Mucosa of descending colon (tissue), 3 donors: Measurements from ENCODE around the gene SLC12A5. TPM values are rescaled to one million over a fixed set of nuclear protein-coding genes. Genes with fewer than 3 reads are reported as not detected.

Experiments
- ATAC-seq: fragments of 200-7000 bp; cut with Tn5 transposase; one replicate; pipeline ENCODE4 v1.9.1; 2020; ENCODE audit warnings: mild to moderate bottlenecking, moderate library complexity
- DNase-seq, 3 donors: peaks; one replicate each; pipeline ENCODE4 v3.0.0-alpha.2; 2020
- H3K36me3 ChIP-seq: fragments of 200-600 bp; one replicate; pipeline ENCODE4 v1.8.0; 2021; ENCODE audit warnings: low read depth, mild to moderate bottlenecking
- H3K4me1 ChIP-seq: fragments of 200-600 bp; one replicate; pipeline ENCODE4 v1.8.0; 2021; ENCODE audit warnings: low read depth, mild to moderate bottlenecking
- H3K4me3 ChIP-seq: fragments of 200-600 bp; one replicate; pipeline ENCODE4 v1.8.0; 2021; ENCODE audit warnings: mild to moderate bottlenecking
- H3K9me3 ChIP-seq: fragments of 200-600 bp; one replicate; pipeline ENCODE4 v1.8.0; 2021; ENCODE audit warnings: mild to moderate bottlenecking
- CTCF ChIP-seq: fragments of 200-600 bp; IDR thresholded peaks from one replicate; pipeline ENCODE4 v1.8.0; 2022; ENCODE audit warnings: antibody characterized with exemption, mild to moderate bottlenecking
- intact Hi-C, 2 donors: fragments of 100-400 bp; cut with DNase I in 1 of 2; cut with micrococcal nuclease in 1 of 2; formaldehyde crosslinking; loops; one replicate each; pipeline versions ENCODE4 v1.11.0 to v1.11.1; 2022; cut with DNase I, micrococcal nuclease
- total RNA-seq, 3 donors: library from RNA; stranded (reverse); fragmentation: NEBNext Ultra II Directional in 2 of 3; extraction: Animal tissue kit (Norgen Biotek cat#: 25700) in 2 of 3; gene quantifications; one replicate each; pipeline versions ENCODE4 v1.2.1 to v1.2.4, GENCODE V29; 2021 to 2023
- donor health status: DM: no; HTN: no; CAD: no; lungs with moderate emphysema.
- donor health status: DM: no; HTN: no; CAD: no.
- donor health status: DM: no; HTN: yes; CAD: no.

SLC12A5 gene
- total RNA-seq, 3 donors from 2014 or later, result 2.5 TPM; not detected in 2

DNA sequence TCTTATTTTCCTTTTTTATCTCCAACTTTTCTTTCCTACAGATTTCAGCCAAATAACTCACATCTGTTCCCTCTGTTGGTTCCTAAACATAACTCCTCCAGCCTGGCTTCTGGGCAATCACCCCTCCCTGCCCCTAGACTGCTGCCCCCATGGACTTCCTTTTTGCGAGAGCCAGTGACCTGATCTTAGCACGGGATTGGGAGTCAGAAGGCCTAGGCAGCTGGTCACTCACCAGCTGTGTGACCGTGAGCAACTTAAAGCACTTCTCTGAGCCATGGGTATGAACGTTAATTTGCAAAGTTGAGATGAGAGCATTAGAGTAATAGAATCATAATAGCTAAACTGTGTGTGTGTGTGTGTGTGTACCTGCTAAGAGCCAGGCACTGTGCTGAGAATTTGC, 24.8 kb upstream of the SLC12A5 start:
- intact Hi-C loops, result no loop called here

DNA sequence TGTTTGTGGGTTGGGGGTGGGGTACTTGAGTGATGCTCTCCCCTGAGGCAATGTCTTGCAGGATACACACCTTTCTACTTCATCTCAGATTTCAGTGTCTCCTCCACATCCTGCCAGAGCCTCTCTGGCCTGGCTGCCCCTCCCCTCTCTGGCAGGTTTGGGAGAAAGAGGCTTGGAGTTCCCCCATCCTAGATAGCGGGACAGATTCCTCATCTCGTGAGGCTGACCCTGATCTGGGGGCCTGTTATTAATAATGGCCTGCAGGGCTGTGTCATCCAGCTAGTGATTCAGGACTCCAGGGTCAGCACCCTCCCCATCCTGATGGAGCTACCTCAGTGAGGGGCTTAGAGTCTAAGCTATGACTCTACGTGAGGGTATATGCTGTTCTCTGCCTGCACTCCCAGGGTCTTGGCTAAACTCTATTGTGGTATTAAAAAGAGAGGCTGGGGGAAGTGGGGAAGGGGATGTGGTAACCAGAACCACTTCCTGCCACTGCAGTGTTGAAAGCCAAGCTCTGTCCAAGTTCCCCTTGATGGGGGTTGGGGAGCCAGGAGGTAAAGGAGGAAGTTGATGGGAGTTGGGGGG, 24.0 kb upstream of the SLC12A5 start:
- no peaks in the 10 kb centered on the region for H3K4me1 ChIP-seq
- TF ChIP-seq CTCF, result no peak

More for the DNA sequence above, 24.8 kb upstream of the SLC12A5 start:
- TF ChIP-seq CTCF, result no peak
- ATAC-seq (peak; percentile 31), DNase-seq (no peak)
- H3K4me3 ChIP-seq, result no peak overlapping the region
- no peaks in the 10 kb centered on the region for H3K9me3 ChIP-seq
- no peaks in the 10 kb centered on the region for H3K4me1 ChIP-seq
- H3K36me3 ChIP-seq, result no peaks in the 10 kb centered on the region

DNA sequence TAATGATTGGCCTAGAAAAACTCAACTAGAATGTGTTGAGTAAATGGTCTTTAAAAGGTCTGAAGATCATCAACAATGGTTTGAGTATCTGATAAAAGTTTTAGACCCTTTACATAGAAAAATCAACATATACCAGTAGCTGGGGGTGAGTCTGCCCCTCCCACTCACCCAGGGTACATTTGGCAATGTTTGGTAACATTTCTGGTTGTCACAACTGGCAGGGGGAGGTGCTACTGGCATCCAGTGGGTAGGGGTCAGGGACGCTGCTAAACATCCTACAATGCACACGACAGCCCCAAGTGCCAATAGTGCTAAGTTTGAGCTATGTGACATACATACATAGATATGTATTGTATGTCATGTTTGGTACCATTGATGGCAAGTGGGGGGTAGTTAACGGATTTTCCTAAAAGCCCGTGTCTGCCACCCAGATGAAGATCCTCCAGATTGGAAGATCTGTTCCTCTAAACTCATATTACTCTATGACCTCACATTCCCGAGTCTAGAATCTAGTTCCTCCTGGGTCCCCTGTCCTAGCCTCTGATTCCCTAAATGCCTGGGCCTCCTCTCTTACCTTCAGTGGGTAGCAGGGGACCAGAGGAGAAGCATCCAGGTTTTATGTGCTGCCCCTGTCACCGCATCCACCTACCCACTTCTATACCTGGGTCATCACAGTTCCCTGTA, 22.9 kb upstream of the SLC12A5 start:
- H3K4me3 ChIP-seq, result no peak overlapping the region
- ATAC-seq (no peak), DNase-seq (no peak)
- intact Hi-C loops, result no loop called here
- no peak for TF ChIP-seq CTCF
- H3K36me3 ChIP-seq, result no peaks in the 10 kb centered on the region
- no peaks in the 10 kb centered on the region for H3K4me1 ChIP-seq
- H3K9me3 ChIP-seq, result no peaks in the 10 kb centered on the region

More for the DNA sequence above, 24.0 kb upstream of the SLC12A5 start:
- H3K36me3 ChIP-seq, result no peaks in the 10 kb centered on the region
- peak in 1 of 3 donors; percentile 53 for DNase-seq
- H3K9me3 ChIP-seq, result no peaks in the 10 kb centered on the region
- H3K4me3 ChIP-seq, result no peak overlapping the region
- intact Hi-C loops, result no loop called here
- peak; percentile 80 for ATAC-seq

DNA sequence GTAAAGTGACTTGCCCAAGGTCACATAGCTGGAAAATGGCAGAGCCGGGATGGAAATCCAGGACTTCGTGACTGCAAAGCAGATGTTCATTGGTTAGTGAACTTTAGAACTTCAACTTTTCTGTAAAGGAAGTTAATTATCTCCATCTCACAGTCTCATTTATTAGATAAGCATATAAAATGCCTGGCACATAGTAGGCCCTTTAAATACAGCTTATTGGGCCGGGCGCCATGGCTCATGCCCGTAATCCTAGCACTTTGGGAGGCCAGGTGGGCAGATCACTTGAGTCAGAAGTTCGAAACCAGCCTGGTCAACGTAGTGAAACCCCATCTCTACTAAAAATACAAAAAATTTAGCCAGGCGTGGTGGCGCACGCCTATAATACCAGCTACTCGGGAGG, 22.1 kb upstream of the SLC12A5 start:
- Histone ChIP-seq H3K4me1 (no peaks in the 10 kb centered on the region), H3K4me3 (no peak overlapping the region), H3K9me3 (no peaks in the 10 kb centered on the region), H3K36me3 (no peaks in the 10 kb centered on the region)
- TF ChIP-seq CTCF, result no peak
- no peak for ATAC-seq
- DNase-seq, result no peak
- intact Hi-C loops, result no loop called here

DNA sequence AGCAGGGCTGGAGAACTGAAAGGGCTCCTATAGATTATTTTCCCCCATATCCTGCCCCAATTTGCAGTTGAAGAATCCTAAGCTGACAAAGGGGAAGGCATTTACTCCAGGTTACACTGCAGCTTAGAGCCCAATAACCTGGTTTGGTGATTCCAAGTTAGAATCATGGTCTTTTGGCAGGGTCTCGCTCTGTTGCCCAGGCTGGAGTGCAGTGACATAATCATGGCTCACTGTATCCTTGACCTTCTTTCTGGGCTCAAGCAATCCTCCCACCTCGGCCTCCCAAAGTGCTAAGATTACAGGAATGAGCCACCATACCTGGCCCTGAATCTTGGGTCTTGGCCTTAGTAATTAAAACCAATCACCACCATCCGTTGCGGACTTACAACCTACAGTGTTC, 21.3 kb upstream of the SLC12A5 start:
- intact Hi-C loops, result no loop called here
- Histone ChIP-seq H3K9me3 (no peaks in the 10 kb centered on the region), H3K4me3 (no peak overlapping the region), H3K4me1 (no peaks in the 10 kb centered on the region), H3K36me3 (no peaks in the 10 kb centered on the region)
- no peak for TF ChIP-seq CTCF
- DNase-seq (no peak), ATAC-seq (no peak)
